ENCODE results near the gene TP53BP1. TPM values are rescaled to one million over a fixed set of nuclear protein-coding genes. Genes with fewer than 3 reads are reported as not detected.
A peak's percentile ranks its signal among the peaks of the same experiment; 100 is the strongest.

The TP53BP1 gene
- total and polyA plus RNA-seq, 12 donors, result 11.2 to 35.2 (median 29.0) TPM

DNA sequence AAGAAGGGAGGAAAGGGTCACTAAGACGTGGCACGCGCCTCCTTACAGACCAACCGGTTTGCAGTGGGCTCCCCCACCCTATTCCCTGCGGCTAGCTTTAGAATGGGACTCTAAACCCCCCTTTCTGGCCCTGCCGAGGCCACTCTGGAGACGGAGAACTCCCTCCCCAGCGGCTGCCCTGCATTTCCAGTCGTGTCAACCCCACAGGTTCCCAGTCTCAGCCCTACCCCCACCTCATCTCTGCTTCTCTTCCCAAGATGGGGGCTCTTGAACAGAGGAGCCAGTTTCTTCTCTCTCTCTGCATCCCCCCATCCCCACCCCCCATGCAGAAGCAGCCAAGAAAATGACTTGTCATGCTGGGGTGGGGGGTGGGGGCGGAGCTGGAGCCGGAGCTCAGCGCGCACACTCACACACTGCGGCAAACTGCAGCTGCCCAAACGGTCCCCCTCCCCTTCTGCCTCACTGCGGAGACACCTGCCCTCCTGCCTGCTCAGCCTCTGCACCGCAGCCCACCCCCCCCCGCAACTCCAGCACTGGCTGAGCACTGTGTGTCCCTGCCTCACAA is 25.3 kb upstream of the TP53BP1 start:
- peak overlapping the region in 9 of 10 donors; percentile 35 to 89 (median 73) for H3K27ac ChIP-seq
- TF ChIP-seq, protein P1, sequence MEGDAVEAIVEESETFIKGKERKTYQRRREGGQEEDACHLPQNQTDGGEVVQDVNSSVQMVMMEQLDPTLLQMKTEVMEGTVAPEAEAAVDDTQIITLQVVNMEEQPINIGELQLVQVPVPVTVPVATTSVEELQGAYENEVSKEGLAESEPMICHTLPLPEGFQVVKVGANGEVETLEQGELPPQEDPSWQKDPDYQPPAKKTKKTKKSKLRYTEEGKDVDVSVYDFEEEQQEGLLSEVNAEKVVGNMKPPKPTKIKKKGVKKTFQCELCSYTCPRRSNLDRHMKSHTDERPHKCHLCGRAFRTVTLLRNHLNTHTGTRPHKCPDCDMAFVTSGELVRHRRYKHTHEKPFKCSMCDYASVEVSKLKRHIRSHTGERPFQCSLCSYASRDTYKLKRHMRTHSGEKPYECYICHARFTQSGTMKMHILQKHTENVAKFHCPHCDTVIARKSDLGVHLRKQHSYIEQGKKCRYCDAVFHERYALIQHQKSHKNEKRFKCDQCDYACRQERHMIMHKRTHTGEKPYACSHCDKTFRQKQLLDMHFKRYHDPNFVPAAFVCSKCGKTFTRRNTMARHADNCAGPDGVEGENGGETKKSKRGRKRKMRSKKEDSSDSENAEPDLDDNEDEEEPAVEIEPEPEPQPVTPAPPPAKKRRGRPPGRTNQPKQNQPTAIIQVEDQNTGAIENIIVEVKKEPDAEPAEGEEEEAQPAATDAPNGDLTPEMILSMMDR (IDR thresholded peaks at IDR 0.05), result no peak
- H3K9me3 ChIP-seq, result no peaks in the 10 kb centered on the region
- intact Hi-C loops (cut with DNase I), result loop anchor here in 4 of 10 donors (5.0 to 10.0 kb wide), 4 partner anchors 36 to 143 kb away; partner anchors contain the start of genes TUBGCP4 (in 1 of the 4) and ZSCAN29 (in 1 of the 4)
- peak overlapping the region; percentile 28 to 68 (median 56) for H3K4me3 ChIP-seq
- 6 to 10% methylated on average over 16 to 18 of the region's 18 CpGs for WGBS, 2 donors
- H3K36me3 ChIP-seq, result peaks cover 0 to 31% (median 30%) of the 10 kb centered on the region in 9 donors
- peak in 1 of 2 donors; percentile 17 for DNase-seq
- H3K27me3 ChIP-seq, result peaks cover 0 to 29% (median 0%) of the 10 kb centered on the region in 7 donors
- H3K4me1 ChIP-seq, result peaks cover 5 to 57% (median 28%) of the 10 kb centered on the region in 9 donors
- peak; percentile 17 to 69 (median 46) for ATAC-seq

DNA sequence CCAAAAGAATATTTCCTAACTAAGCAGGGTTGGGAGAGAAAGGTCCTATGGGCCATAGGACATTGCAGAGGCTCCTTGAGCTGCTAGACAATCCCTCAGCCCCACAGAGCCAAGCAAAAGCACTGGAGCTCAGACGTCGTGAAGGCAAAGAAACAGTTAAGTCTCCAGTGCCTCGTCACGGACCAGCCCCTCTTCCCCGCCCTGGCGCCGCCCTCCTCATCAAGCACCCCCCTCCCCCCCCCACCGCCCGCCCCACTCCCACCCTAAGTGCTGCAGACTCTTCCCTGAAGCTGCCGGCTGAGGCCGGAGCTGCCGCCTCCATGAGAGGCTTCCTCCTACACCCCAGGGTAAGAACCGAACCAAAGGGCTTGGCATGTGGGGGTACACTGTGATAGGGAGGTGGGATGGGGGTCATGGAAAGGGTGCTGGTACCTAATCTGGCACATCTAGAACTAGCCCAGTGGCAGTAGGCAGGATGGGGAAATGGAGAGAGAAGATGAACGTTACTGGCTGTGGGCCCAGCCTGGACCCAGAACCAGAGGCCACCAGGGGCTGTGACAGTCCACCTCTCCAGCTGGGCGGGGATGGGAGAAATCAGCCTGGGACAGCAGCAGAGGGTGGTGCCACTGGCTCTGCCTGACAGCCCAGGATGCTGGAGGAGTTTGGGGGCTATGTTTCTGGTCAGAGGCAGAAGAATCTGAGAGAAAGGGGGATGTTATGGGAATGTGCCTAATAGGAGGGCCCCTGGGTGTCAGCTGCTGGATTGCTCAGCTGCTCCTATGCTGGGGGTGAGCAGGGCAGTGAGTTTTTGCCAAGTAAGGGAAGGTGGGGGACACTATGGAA is 24.6 kb upstream of the TP53BP1 start, which contains the start of gene MAP1A:
MAP1A (plus strand) TSS at position 255 of the 843 bp plus-strand sequence. CDS start 3,866 bp downstream, outside the sequence.
- TF ChIP-seq, protein P1 (IDR thresholded peaks at IDR 0.05), result no peak
- intact Hi-C loops (cut with DNase I), result loop anchor here in 4 of 10 donors (5.0 to 10.0 kb wide), 4 partner anchors 35 to 143 kb away; partner anchors contain the start of genes TUBGCP4 (in 1 of the 4) and ZSCAN29 (in 1 of the 4)
- 11 to 18% methylated on average over 14 to 15 of the region's 15 CpGs for WGBS, 2 donors
- H3K27ac ChIP-seq, result peak within 1 kb of the TSS; percentile 17 to 89 (median 72)
- H3K36me3 ChIP-seq, result peaks cover 0 to 24% (median 23%) of the 10 kb centered on the region in 9 donors
- peak within 1 kb of the TSS; percentile 28 to 68 (median 56) for H3K4me3 ChIP-seq
- H3K9me3 ChIP-seq, result no peaks in the 10 kb centered on the region
- H3K4me1 ChIP-seq, result peaks cover 5 to 63% (median 30%) of the 10 kb centered on the region in 9 donors
- DNase-seq (peak; percentile 61 to 71), ATAC-seq (peak; percentile 27 to 83 (median 66))
- peaks cover 0 to 29% (median 0%) of the 10 kb centered on the region in 7 donors for H3K27me3 ChIP-seq

DNA sequence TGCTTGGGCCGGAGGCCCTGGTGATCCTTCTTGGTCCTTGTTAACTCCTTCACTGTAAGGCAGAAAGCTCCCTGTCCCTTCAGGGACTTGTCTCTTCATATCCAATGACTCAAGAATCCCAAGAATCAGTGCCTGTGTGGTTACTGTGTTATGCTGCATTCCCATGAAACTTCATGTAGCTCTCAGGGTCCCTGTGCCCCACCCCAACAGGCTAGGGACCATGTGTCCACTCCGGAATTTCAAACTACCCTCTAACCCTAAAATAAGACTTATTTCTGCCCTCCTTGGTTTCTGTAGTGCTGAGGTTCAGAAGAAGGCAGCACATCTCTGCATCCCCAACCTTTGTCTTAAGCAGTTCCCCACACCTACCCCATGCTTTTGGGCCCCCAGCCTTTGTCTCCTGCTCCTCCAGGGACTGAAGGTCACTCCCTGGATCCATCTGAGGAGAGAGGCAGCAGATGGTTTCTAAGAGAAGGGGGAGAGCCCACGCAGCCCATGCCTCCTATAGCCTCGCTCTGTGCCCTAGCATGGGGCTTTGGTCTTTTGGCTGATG is 23.9 kb upstream of the TP53BP1 start:
- TF ChIP-seq, protein P1 (IDR thresholded peaks at IDR 0.05), result no peak
- Histone ChIP-seq H3K27me3 (peaks cover 0 to 33% (median 0%) of the 10 kb centered on the region in 7 donors), H3K36me3 (peaks cover 0 to 18% (median 16%) of the 10 kb centered on the region in 9 donors), H3K27ac (peak overlapping the region; percentile 17 to 89 (median 72)), H3K9me3 (no peaks in the 10 kb centered on the region), H3K4me1 (peaks cover 5 to 67% (median 33%) of the 10 kb centered on the region in 9 donors), H3K4me3 (peak overlapping the region in 9 of 10 donors; percentile 28 to 68 (median 57))
- ATAC-seq (peak in 6 of 8 donors; percentile 2 to 17 (median 6)), DNase-seq (no peak)
- intact Hi-C loops (cut with DNase I), result loop anchor here in 4 of 10 donors (5.0 to 10.0 kb wide), 4 partner anchors 35 to 142 kb away; partner anchors contain the start of genes TUBGCP4 (in 1 of the 4) and ZSCAN29 (in 1 of the 4)
- 41 to 47% methylated on average over 4 of the region's 4 CpGs for WGBS, 2 donors

Measured in heart right ventricle (tissue), 16 donors.